GM19238 (cell line): ENCODE measurements around the gene SUPT3H.
A peak's percentile ranks its signal among the peaks of the same experiment; 100 is the strongest.
"Not testable (repeated sequence)": the region's sequence is repeated elsewhere in the genome, so short reads cannot be mapped to it uniquely, and the experiment has no call there.

Experiments
- DNase-seq: peaks from one replicate; pipeline ENCODE4 v3.0.0; 2011; ENCODE audit warnings: low spot score; ENCODE audit not compliant: insufficient read length

SUPT3H gene

GRCh38 chr6:45184040-45184439, 193.7 kb downstream of the SUPT3H start:
- no peak for DNase-seq

GRCh38 chr6:45176373-45176772, 201.4 kb downstream of the SUPT3H start:
- DNase-seq = not testable (repeated sequence)

GRCh38 chr6:45175272-45175671, 202.5 kb downstream of the SUPT3H start:
- no peak for DNase-seq

- no peak for DNase-seq
Measured at GRCh38 chr6:45174045-45174444, 203.7 kb downstream of the SUPT3H start.

GRCh38 chr6:45171380-45171779, 206.4 kb downstream of the SUPT3H start:
- DNase-seq = no peak

GRCh38 chr6:45170309-45170708, 207.4 kb downstream of the SUPT3H start:
- no peak for DNase-seq

- no peak for DNase-seq
Measured at GRCh38 chr6:45169815-45170214, 207.9 kb downstream of the SUPT3H start.

GRCh38 chr6:45163952-45164766, 213.6 kb downstream of the SUPT3H start:
- DNase-seq = no peak

GRCh38 chr6:45160305-45160704, 217.4 kb downstream of the SUPT3H start:
- no peak for DNase-seq

GRCh38 chr6:45156075-45156474, 221.7 kb downstream of the SUPT3H start:
- DNase-seq = peak; percentile 11

GRCh38 chr6:45155341-45155894, 222.3 kb downstream of the SUPT3H start:
- DNase-seq = no peak

GRCh38 chr6:45154679-45155078, 223.1 kb downstream of the SUPT3H start:
- DNase-seq = no peak

- no peak for DNase-seq
Measured at GRCh38 chr6:45148711-45149341, 228.9 kb downstream of the SUPT3H start.

- no peak for DNase-seq
Measured at GRCh38 chr6:45148278-45148677, 229.5 kb downstream of the SUPT3H start.

- not testable (repeated sequence) for DNase-seq
Measured at GRCh38 chr6:45145658-45146057, 232.1 kb downstream of the SUPT3H start.

GRCh38 chr6:45138765-45139164, 239.0 kb downstream of the SUPT3H start:
- no peak for DNase-seq

- no peak for DNase-seq
Measured at GRCh38 chr6:45136495-45136894, 241.2 kb downstream of the SUPT3H start.

- DNase-seq = no peak
Measured at GRCh38 chr6:45132658-45133294, 245.0 kb downstream of the SUPT3H start.

- no peak for DNase-seq
Measured at GRCh38 chr6:45132059-45132458, 245.7 kb downstream of the SUPT3H start.

GRCh38 chr6:45129051-45129450, 248.7 kb downstream of the SUPT3H start:
- no peak for DNase-seq

GRCh38 chr6:45127185-45127584, 250.5 kb downstream of the SUPT3H start:
- no peak for DNase-seq

- DNase-seq = no peak
Measured at GRCh38 chr6:45126033-45126432, 251.7 kb downstream of the SUPT3H start.
